Mammary epithelial cell (primary cell): ENCODE measurements around the gene OR5AS1.

ENCODE experiments used
- CTCF ChIP-seq, 2 donors: IDR thresholded peaks in 1 of 2; conservative IDR thresholded peaks in 1 of 2; 2 replicates each; pipeline ENCODE4 v1.5.1; 2011 to 2012; ENCODE audit warnings: inconsistent platforms in 2 of 2, low read length in 2 of 2, mild to moderate bottlenecking in 2 of 2, control low read depth in 1 of 2, low read depth in 1 of 2; ENCODE audit not compliant: insufficient read depth in 1 of 2; ENCODE audit errors: extremely low read depth in 1 of 2
- EZH2 ChIP-seq: IDR thresholded peaks from 2 replicates; pipeline ENCODE4 v1.6.1; 2012; ENCODE audit warnings: low read length, inconsistent platforms, borderline replicate concordance

DNA sequence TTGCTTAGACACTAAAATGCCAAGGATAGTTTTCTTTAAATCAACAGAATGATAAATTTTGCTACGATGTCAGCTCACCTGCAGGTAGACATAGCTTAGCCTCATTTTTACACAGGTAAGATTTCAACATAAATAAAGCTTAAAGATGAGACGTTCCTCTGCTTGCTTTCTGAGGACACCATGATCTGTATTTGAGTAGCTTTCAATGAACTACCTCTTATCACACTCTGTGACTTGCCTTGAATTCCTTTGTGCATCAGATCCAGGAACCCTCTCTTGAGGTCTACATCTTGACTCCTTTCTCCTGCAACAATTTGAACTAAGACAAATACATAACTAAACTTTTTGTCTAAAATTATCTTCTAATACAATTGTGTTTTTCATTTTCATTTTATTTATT lies 39.5 kb downstream of the OR5AS1 start:
- TF ChIP-seq CTCF (conservative IDR thresholded peaks at IDR 0.05 in 1 of 2, IDR thresholded peaks at IDR 0.05 in 1 of 2; ENCODE audit: extremely low read depth in 1 of 2, insufficient read depth in 1 of 2, low read depth in 1 of 2, low read length in 2 of 2) (no peak), EZH2 (no peak)
